Measurements from ENCODE around the gene HMOX1. TPM values are rescaled to one million over a fixed set of nuclear protein-coding genes. Genes with fewer than 3 reads are reported as not detected.

HMOX1 gene
- total and polyA plus RNA-seq, 2 of the 8 experiments (the other 6 are each of a cell fraction or from before 2014, with no cell fraction given): 25.0 to 41.6 TPM

DNA sequence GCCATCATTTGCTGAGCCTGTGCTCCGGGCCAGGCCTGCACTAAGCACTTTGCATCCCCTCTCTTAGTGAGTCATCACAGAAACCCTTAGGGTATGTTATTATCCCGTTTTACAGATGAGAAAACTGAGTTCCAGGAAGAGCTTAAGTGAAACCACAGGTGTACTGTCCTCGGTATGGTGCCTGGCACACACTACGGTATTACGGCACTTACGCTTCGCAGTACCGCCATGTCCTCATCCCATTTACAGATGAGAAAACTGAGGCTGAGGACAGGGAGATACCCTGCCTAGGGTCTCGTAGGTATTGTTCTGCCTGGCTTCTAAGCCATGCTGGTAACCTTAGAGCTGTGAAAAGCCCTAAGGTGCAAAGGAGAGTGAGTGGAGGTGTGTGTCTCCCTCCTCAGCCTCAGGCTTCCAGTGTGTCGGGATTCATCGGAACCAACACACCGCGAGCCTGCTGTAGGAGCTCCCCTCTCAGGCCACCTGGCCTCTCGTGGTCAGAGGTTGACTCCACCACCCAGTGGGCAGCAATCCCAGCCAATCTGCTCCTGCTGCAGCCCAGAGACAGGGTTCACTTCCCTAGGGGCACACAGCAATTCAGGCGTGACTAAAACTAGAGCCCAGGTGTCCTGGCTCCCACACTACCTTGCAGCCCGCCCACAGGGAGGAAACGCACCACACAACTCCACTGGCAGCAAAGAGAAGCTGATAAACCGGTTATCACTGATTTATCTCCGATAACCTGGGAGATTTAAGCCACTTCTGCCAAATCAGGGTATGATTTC lies 39.6 kb upstream of the HMOX1 start (continued):
- TF ChIP-seq, protein P1, sequence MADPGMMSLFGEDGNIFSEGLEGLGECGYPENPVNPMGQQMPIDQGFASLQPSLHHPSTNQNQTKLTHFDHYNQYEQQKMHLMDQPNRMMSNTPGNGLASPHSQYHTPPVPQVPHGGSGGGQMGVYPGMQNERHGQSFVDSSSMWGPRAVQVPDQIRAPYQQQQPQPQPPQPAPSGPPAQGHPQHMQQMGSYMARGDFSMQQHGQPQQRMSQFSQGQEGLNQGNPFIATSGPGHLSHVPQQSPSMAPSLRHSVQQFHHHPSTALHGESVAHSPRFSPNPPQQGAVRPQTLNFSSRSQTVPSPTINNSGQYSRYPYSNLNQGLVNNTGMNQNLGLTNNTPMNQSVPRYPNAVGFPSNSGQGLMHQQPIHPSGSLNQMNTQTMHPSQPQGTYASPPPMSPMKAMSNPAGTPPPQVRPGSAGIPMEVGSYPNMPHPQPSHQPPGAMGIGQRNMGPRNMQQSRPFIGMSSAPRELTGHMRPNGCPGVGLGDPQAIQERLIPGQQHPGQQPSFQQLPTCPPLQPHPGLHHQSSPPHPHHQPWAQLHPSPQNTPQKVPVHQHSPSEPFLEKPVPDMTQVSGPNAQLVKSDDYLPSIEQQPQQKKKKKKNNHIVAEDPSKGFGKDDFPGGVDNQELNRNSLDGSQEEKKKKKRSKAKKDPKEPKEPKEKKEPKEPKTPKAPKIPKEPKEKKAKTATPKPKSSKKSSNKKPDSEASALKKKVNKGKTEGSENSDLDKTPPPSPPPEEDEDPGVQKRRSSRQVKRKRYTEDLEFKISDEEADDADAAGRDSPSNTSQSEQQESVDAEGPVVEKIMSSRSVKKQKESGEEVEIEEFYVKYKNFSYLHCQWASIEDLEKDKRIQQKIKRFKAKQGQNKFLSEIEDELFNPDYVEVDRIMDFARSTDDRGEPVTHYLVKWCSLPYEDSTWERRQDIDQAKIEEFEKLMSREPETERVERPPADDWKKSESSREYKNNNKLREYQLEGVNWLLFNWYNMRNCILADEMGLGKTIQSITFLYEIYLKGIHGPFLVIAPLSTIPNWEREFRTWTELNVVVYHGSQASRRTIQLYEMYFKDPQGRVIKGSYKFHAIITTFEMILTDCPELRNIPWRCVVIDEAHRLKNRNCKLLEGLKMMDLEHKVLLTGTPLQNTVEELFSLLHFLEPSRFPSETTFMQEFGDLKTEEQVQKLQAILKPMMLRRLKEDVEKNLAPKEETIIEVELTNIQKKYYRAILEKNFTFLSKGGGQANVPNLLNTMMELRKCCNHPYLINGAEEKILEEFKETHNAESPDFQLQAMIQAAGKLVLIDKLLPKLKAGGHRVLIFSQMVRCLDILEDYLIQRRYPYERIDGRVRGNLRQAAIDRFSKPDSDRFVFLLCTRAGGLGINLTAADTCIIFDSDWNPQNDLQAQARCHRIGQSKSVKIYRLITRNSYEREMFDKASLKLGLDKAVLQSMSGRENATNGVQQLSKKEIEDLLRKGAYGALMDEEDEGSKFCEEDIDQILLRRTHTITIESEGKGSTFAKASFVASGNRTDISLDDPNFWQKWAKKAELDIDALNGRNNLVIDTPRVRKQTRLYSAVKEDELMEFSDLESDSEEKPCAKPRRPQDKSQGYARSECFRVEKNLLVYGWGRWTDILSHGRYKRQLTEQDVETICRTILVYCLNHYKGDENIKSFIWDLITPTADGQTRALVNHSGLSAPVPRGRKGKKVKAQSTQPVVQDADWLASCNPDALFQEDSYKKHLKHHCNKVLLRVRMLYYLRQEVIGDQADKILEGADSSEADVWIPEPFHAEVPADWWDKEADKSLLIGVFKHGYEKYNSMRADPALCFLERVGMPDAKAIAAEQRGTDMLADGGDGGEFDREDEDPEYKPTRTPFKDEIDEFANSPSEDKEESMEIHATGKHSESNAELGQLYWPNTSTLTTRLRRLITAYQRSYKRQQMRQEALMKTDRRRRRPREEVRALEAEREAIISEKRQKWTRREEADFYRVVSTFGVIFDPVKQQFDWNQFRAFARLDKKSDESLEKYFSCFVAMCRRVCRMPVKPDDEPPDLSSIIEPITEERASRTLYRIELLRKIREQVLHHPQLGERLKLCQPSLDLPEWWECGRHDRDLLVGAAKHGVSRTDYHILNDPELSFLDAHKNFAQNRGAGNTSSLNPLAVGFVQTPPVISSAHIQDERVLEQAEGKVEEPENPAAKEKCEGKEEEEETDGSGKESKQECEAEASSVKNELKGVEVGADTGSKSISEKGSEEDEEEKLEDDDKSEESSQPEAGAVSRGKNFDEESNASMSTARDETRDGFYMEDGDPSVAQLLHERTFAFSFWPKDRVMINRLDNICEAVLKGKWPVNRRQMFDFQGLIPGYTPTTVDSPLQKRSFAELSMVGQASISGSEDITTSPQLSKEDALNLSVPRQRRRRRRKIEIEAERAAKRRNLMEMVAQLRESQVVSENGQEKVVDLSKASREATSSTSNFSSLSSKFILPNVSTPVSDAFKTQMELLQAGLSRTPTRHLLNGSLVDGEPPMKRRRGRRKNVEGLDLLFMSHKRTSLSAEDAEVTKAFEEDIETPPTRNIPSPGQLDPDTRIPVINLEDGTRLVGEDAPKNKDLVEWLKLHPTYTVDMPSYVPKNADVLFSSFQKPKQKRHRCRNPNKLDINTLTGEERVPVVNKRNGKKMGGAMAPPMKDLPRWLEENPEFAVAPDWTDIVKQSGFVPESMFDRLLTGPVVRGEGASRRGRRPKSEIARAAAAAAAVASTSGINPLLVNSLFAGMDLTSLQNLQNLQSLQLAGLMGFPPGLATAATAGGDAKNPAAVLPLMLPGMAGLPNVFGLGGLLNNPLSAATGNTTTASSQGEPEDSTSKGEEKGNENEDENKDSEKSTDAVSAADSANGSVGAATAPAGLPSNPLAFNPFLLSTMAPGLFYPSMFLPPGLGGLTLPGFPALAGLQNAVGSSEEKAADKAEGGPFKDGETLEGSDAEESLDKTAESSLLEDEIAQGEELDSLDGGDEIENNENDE (IDR thresholded peaks at IDR 0.05; ENCODE audit: insufficient replicate concordance, low read length): no peak
- TF ChIP-seq TCF12 (IDR thresholded peaks at IDR 0.05; ENCODE audit: low read depth, low read length) (no peak), EZH2 (IDR thresholded peaks at IDR 0.05; ENCODE audit: low read depth, low read length, severe bottlenecking) (no peak), SAP30 (IDR thresholded peaks at IDR 0.05; ENCODE audit: insufficient read depth, insufficient replicate concordance, low read length) (no peak)
